HepG2 (cell line): ENCODE measurements around the gene PRXL2B. TPM values are rescaled to one million over a fixed set of nuclear protein-coding genes. Genes with fewer than 3 reads are reported as not detected.

Experiments
- ATF2 ChIP-seq: sonication (generic); formaldehyde crosslinking; IDR thresholded peaks from 2 replicates; pipeline ENCODE4 v1.4.0; 2020; ENCODE audit warnings: missing genetic modification reagents
- CREBL2 ChIP-seq: sonication (generic); formaldehyde crosslinking; IDR thresholded peaks from 2 replicates; pipeline ENCODE4 v1.8.1; 2023; ENCODE audit warnings: missing genetic modification reagents, mild to moderate bottlenecking, borderline replicate concordance
- CSRNP2 ChIP-seq: sonication (generic); formaldehyde crosslinking; conservative IDR thresholded peaks from 2 replicates; pipeline ENCODE4 v1.8.0; 2022; ENCODE audit warnings: low read depth, missing genetic modification reagents
- DR1 ChIP-seq: sonication (generic); formaldehyde crosslinking; IDR thresholded peaks from 2 replicates; pipeline ENCODE4 v1.8.0; 2021; ENCODE audit warnings: mild to moderate bottlenecking, missing genetic modification reagents, inconsistent platforms
- FOXC1 ChIP-seq: sonication (generic); formaldehyde crosslinking; IDR thresholded peaks from 2 replicates; pipeline ENCODE4 v1.8.0; 2022; ENCODE audit warnings: mild to moderate bottlenecking, missing genetic modification reagents, borderline replicate concordance
- FOXK1 ChIP-seq: sonication (generic); formaldehyde crosslinking; IDR thresholded peaks from 2 replicates; pipeline ENCODE4 v1.4.0; 2020; ENCODE audit warnings: low read depth, missing genetic modification reagents, borderline replicate concordance
- GATAD1 ChIP-seq: IDR thresholded peaks from 2 replicates; pipeline ENCODE4 v1.6.1; 2016; ENCODE audit warnings: missing genetic modification reagents, missing compliant biosample characterization
- HMG20B ChIP-seq: conservative IDR thresholded peaks from 2 replicates; pipeline ENCODE4 v1.6.1; 2016; ENCODE audit warnings: missing genetic modification reagents, missing compliant biosample characterization
- HNRNPUL1 ChIP-seq: fragments of 200-400 bp; formaldehyde crosslinking; IDR thresholded peaks from 2 replicates; pipeline ENCODE4 v1.6.1; 2017; ENCODE audit warnings: low read depth, mild to moderate bottlenecking, low read length, moderate library complexity
- IRF2 ChIP-seq: IDR thresholded peaks from 2 replicates; pipeline ENCODE4 v1.6.1; 2018; ENCODE audit warnings: missing genetic modification reagents, missing compliant biosample characterization
- IRF9 ChIP-seq: sonication (generic); formaldehyde crosslinking; IDR thresholded peaks from 2 replicates; pipeline ENCODE4 v1.8.0; 2022; ENCODE audit warnings: missing genetic modification reagents, mild to moderate bottlenecking, borderline replicate concordance
- JUN ChIP-seq: sonication (generic); formaldehyde crosslinking; IDR thresholded peaks from 2 replicates; pipeline ENCODE4 v1.4.0; 2020; ENCODE audit warnings: mild to moderate bottlenecking, missing genetic modification reagents
- NCOA2 ChIP-seq: sonication (generic); formaldehyde crosslinking; IDR thresholded peaks from 2 replicates; pipeline ENCODE4 v1.8.0; 2022; ENCODE audit warnings: inconsistent platforms
- NFKBIZ ChIP-seq: IDR thresholded peaks from 2 replicates; pipeline ENCODE4 v1.6.1; 2018; ENCODE audit warnings: missing genetic modification reagents, missing compliant biosample characterization
- PBX2 ChIP-seq: IDR thresholded peaks from 2 replicates; pipeline ENCODE4 v1.6.1; 2016; ENCODE audit warnings: control low read depth
- ZBTB7B ChIP-seq: sonication (generic); formaldehyde crosslinking; IDR thresholded peaks from 2 replicates; pipeline ENCODE4 v1.4.0; 2020; ENCODE audit warnings: missing genetic modification reagents
- ZNF160 ChIP-seq: sonication (generic); formaldehyde crosslinking; IDR thresholded peaks from 2 replicates; pipeline ENCODE4 v1.8.0; 2022; ENCODE audit warnings: mild to moderate bottlenecking, inconsistent platforms, missing genetic modification reagents
- ZNF468 ChIP-seq: sonication (generic); formaldehyde crosslinking; IDR thresholded peaks from 2 replicates; pipeline ENCODE4 v1.8.0; 2022; ENCODE audit warnings: mild to moderate bottlenecking, moderate library complexity, missing genetic modification reagents
- ZNF501 ChIP-seq: sonication (generic); formaldehyde crosslinking; IDR thresholded peaks from 2 replicates; pipeline ENCODE4 v1.5.1; 2020; ENCODE audit warnings: mild to moderate bottlenecking, moderate library complexity, missing genetic modification reagents
- ZNF547 ChIP-seq: sonication (generic); formaldehyde crosslinking; IDR thresholded peaks from 2 replicates; pipeline ENCODE4 v1.5.1; 2020; ENCODE audit warnings: mild to moderate bottlenecking, missing genetic modification reagents
- ZNF574 ChIP-seq: sonication (generic); formaldehyde crosslinking; IDR thresholded peaks from 2 replicates; pipeline ENCODE4 v1.4.0; 2020; ENCODE audit warnings: missing genetic modification reagents
- ZNF772 ChIP-seq: sonication (generic); formaldehyde crosslinking; IDR thresholded peaks from 2 replicates; pipeline ENCODE4 v1.5.0; 2020; ENCODE audit warnings: mild to moderate bottlenecking, missing genetic modification reagents
- ZNF792 ChIP-seq: IDR thresholded peaks from 2 replicates; pipeline ENCODE4 v1.6.1; 2016
- ZSCAN9 ChIP-seq: IDR thresholded peaks from 2 replicates; pipeline ENCODE4 v1.6.1; 2016; ENCODE audit warnings: borderline replicate concordance
- polyA plus RNA-seq, 8 experiments: library from polyadenylated mRNA; depleted of rRNA in 3 of 8; stranded (reverse) in 7 of 8; unstranded in 1 of 8; fragments of >200 nt; fragmentation: Illumina TruSeq in 4 of 8; extraction: Trizol in 4 of 8; gene quantifications; 2 replicates each; pipeline versions ENCODE4 v1.2.1 to v1.2.3, GENCODE V29; 2011 to 2016; ENCODE audit warnings: low read depth in 4 of 8, missing spikeins in 1 of 8, mixed read lengths in 1 of 8; ENCODE audit not compliant: insufficient read depth in 1 of 8
- total RNA-seq, 5 experiments: library from RNA; depleted of rRNA; stranded (reverse); fragments of >200 nt; fragmentation: Illumina TruSeq; extraction: Trizol; gene quantifications; 2 replicates each; pipeline ENCODE4 v1.2.3, GENCODE V29; 2016; ENCODE audit warnings: low read depth in 1 of 5

Gene PRXL2B
- total and polyA plus RNA-seq, 2 of the 13 experiments (the other 11 are each of a cell fraction or from before 2014, with no cell fraction given): 16.8 to 22.1 TPM

- TF ChIP-seq NCOA2 (CRISPR knock-in tag) (0 out of 2 replicates have a peak, but pooled peaks have one; percentile 37), FOXC1 (CRISPR knock-in tag) (no peak), FOXK1 (CRISPR knock-in tag) (no peak), CREBL2 (CRISPR knock-in tag) (no peak), ZNF468 (no peak), JUN (CRISPR knock-in tag) (no peak), HNRNPUL1 (no peak), HMG20B (CRISPR knock-in tag) (no peak), DR1 (CRISPR knock-in tag) (no peak), ZNF772 (0 out of 2 replicates have a peak, but pooled peaks have one; percentile 32), ZNF160 (CRISPR knock-in tag) (0 out of 2 replicates have a peak, but pooled peaks have one; percentile 21), ATF2 (0 out of 2 replicates have a peak, but pooled peaks have one; percentile 20), ZSCAN9 (CRISPR knock-in tag) (0 out of 2 replicates have a peak, but pooled peaks have one; percentile 33), IRF2 (CRISPR knock-in tag) (no peak), ZNF574 (CRISPR knock-in tag) (no peak), ZNF792 (CRISPR knock-in tag) (no peak), GATAD1 (CRISPR knock-in tag) (no peak), PBX2 (CRISPR knock-in tag) (no peak), CSRNP2 (CRISPR knock-in tag) (no peak), IRF9 (CRISPR knock-in tag) (no peak), NFKBIZ (CRISPR knock-in tag) (no peak), ZNF501 (CRISPR knock-in tag) (peak; percentile 35; the same call in 1 of the 2 replicates), ZBTB7B (CRISPR knock-in tag) (0 out of 2 replicates have a peak, but pooled peaks have one; percentile 25), ZNF547 (CRISPR knock-in tag) (no peak)
These were observed 15.2 kb upstream of the PRXL2B start (continued) for GRCh38 chr1:2571348-2571747.
